Loucy (cell line): ENCODE results near the gene RBMXL3.

ENCODE experiments used
- CTCF ChIP-seq: fragments of 200-600 bp; sonication (generic); conservative IDR thresholded peaks from 2 replicates; pipeline ENCODE4 v1.5.1; 2014; ENCODE audit warnings: mild to moderate bottlenecking, antibody characterized with exemption, low read length
- EZH2phosphoT487 ChIP-seq: fragments of 200-600 bp; IDR thresholded peaks from 2 replicates; pipeline ENCODE4 v1.6.1; 2018; ENCODE audit warnings: antibody characterized with exemption, mild to moderate bottlenecking, moderate library complexity, borderline replicate concordance

GRCh38 chrX:115189110-115189509, at the start of gene RBMXL3:
- TF ChIP-seq CTCF: no peak
- TF ChIP-seq EZH2phosphoT487: no peak
